IMR-90 (cell line): ENCODE results near the gene PRSS8. TPM values are rescaled to one million over a fixed set of nuclear protein-coding genes. Genes with fewer than 3 reads are reported as not detected.

Experiments used
- ATAC-seq: fragments of 200-7000 bp; cut with Tn5 transposase; 2 replicates; pipeline ENCODE4 v1.9.1; 2020; ENCODE audit warnings: low read depth, mild to moderate bottlenecking, moderate library complexity
- BruUV-seq: library from RNA; stranded (reverse); fragments of 400-500 nt; replicated peaks from 2 replicates; lab custom pipeline; 2021; lab: Mats Ljungman, UMichigan
- CTCF ChIA-PET: fragments of 300-600 bp; formaldehyde crosslinking; extraction: SDS; loops from one replicate; lab custom pipeline; 2021; ENCODE audit warnings: antibody characterized with exemption; lab: Yijun Ruan, JAX
- POLR2A ChIA-PET: fragments of 300-600 bp; sonication (Branson Sonifier 250); formaldehyde crosslinking; loops from one replicate; lab custom pipeline; 2022; ENCODE audit warnings: antibody characterized with exemption; ENCODE audit not compliant: unreplicated experiment; lab: Charles Lee
- DNase-seq: peaks from one replicate; pipeline ENCODE4 v3.0.0; 2013
- H2AFZ ChIP-seq: replicated peaks from 2 replicates; pipeline ENCODE3; 2013; ENCODE audit warnings: low read length, mild to moderate bottlenecking; ENCODE audit not compliant: poor library complexity
- H2AK5ac ChIP-seq: 2 replicates; pipeline ENCODE4 v1.6.1; 2013; ENCODE audit warnings: low read depth, low read length, inconsistent platforms
- H2AK9ac ChIP-seq: replicated peaks from 2 replicates; pipeline ENCODE3; 2013; ENCODE audit warnings: mild to moderate bottlenecking, low read depth, low read length, moderate library complexity; ENCODE audit not compliant: poor library complexity
- H2BK120ac ChIP-seq: 2 replicates; pipeline ENCODE4 v1.6.1; 2013; ENCODE audit warnings: low read depth, low read length, inconsistent platforms
- H2BK15ac ChIP-seq: 3 replicates; pipeline ENCODE4 v1.6.1; 2013; ENCODE audit warnings: low read depth, low read length, inconsistent platforms
- H2BK20ac ChIP-seq: 2 replicates; pipeline ENCODE4 v1.6.1; 2013; ENCODE audit warnings: low read depth, mild to moderate bottlenecking, inconsistent platforms, low read length, moderate library complexity
- H2BK5ac ChIP-seq: 2 replicates; pipeline ENCODE4 v1.6.1; 2013; ENCODE audit warnings: mild to moderate bottlenecking, low read depth, low read length, inconsistent platforms; ENCODE audit not compliant: poor library complexity, severe bottlenecking
- H3K14ac ChIP-seq: replicated peaks from 2 replicates; pipeline ENCODE4 v1.6.1; 2013; ENCODE audit warnings: low read depth, low read length, inconsistent platforms
- H3K18ac ChIP-seq: 2 replicates; pipeline ENCODE4 v1.6.1; 2013; ENCODE audit warnings: low read depth, low read length, control low read depth
- H3K23ac ChIP-seq: 2 replicates; pipeline ENCODE4 v1.6.1; 2013; ENCODE audit warnings: low read depth, low read length, inconsistent platforms
- H3K27ac ChIP-seq: 2 replicates; pipeline ENCODE4 v1.5.1; 2013; ENCODE audit warnings: mild to moderate bottlenecking, control low read depth, low read length; ENCODE audit not compliant: insufficient read depth
- H3K27me3 ChIP-seq: 2 replicates; pipeline ENCODE4 v1.6.1; 2013; ENCODE audit warnings: low read length; ENCODE audit not compliant: control insufficient read depth, insufficient read depth
- H3K36me3 ChIP-seq: 2 replicates; pipeline ENCODE4 v1.6.1; 2013; ENCODE audit warnings: low read length, mixed read lengths; ENCODE audit not compliant: control insufficient read depth, insufficient read depth
- H3K4ac ChIP-seq: 2 replicates; pipeline ENCODE4 v1.6.1; 2013; ENCODE audit warnings: low read depth, low read length, inconsistent platforms
- H3K4me1 ChIP-seq: 2 replicates; pipeline ENCODE4 v1.6.1; 2013; ENCODE audit warnings: low read length, mixed read lengths; ENCODE audit not compliant: control insufficient read depth, insufficient read depth
- H3K4me2 ChIP-seq: 2 replicates; pipeline ENCODE4 v1.6.1; 2013; ENCODE audit warnings: low read depth, mild to moderate bottlenecking, control low read depth, low read length, moderate library complexity
- H3K4me3 ChIP-seq: 2 replicates; pipeline ENCODE4 v1.5.1; 2013; ENCODE audit warnings: low read depth, mild to moderate bottlenecking, control low read depth, low read length, moderate library complexity; ENCODE audit not compliant: insufficient read depth
- H3K56ac ChIP-seq: 2 replicates; pipeline ENCODE4 v1.6.1; 2013; ENCODE audit warnings: low read length, inconsistent platforms; ENCODE audit not compliant: insufficient read depth; ENCODE audit errors: extremely low read depth
- H3K79me1 ChIP-seq, 2 experiments: 2 replicates each; pipeline ENCODE4 v1.6.1; 2013; ENCODE audit warnings: low read length in 2 of 2, inconsistent platforms in 1 of 2, low read depth in 1 of 2
- H3K9ac ChIP-seq: 2 replicates; pipeline ENCODE4 v1.6.1; 2013; ENCODE audit warnings: low read depth, low read length, control low read depth
- H3K9me1 ChIP-seq: 2 replicates; pipeline ENCODE4 v1.6.1; 2013; ENCODE audit warnings: low read length, inconsistent platforms; ENCODE audit not compliant: insufficient read depth
- H3K9me3 ChIP-seq: 2 replicates; pipeline ENCODE4 v1.6.1; 2013; ENCODE audit warnings: low read length; ENCODE audit not compliant: control insufficient read depth, insufficient read depth
- H4K20me1 ChIP-seq: 2 replicates; pipeline ENCODE4 v1.6.1; 2013; ENCODE audit warnings: low read length, inconsistent platforms; ENCODE audit not compliant: insufficient read depth
- H4K5ac ChIP-seq: 2 replicates; pipeline ENCODE4 v1.6.1; 2013; ENCODE audit warnings: mild to moderate bottlenecking, low read depth, low read length, control low read depth
- H4K8ac ChIP-seq, 2 experiments: 2 replicates each; pipeline ENCODE4 v1.6.1; 2013; ENCODE audit warnings: low read depth in 2 of 2, low read length in 2 of 2, control low read depth in 1 of 2, inconsistent platforms in 1 of 2
- H4K91ac ChIP-seq: 2 replicates; pipeline ENCODE4 v1.6.1; 2013; ENCODE audit warnings: low read depth, low read length, inconsistent platforms; ENCODE audit not compliant: insufficient read depth
- BHLHE40 ChIP-seq: fragments of 150-350 bp; IDR thresholded peaks from 2 replicates; pipeline ENCODE4 v1.6.1; 2016; ENCODE audit warnings: mild to moderate bottlenecking, low read depth, low read length
- CHD1 ChIP-seq: IDR thresholded peaks from 2 replicates; pipeline ENCODE4 v1.6.1; 2012; ENCODE audit warnings: low read depth, low read length, improper control_type of control experiment
- ELK1 ChIP-seq: fragments of 150-350 bp; IDR thresholded peaks from 2 replicates; pipeline ENCODE4 v1.6.1; 2016; ENCODE audit warnings: low read depth, mild to moderate bottlenecking, low read length, moderate library complexity, borderline replicate concordance
- FOS ChIP-seq: fragments of 150-350 bp; IDR thresholded peaks from 2 replicates; pipeline ENCODE4 v1.6.1; 2016; ENCODE audit warnings: low read depth, low read length
- MAFK ChIP-seq: IDR thresholded peaks from 2 replicates; pipeline ENCODE4 v1.6.1; 2012; ENCODE audit warnings: low read depth, low read length, improper control_type of control experiment
- MAZ ChIP-seq: IDR thresholded peaks from 2 replicates; pipeline ENCODE4 v1.6.1; 2012; ENCODE audit warnings: low read depth, mild to moderate bottlenecking, low read length, improper control_type of control experiment, moderate library complexity, borderline replicate concordance
- MXI1 ChIP-seq: IDR thresholded peaks from 2 replicates; pipeline ENCODE4 v1.6.1; 2012; ENCODE audit warnings: low read depth, mild to moderate bottlenecking, low read length, moderate library complexity, borderline replicate concordance
- NFE2L2 ChIP-seq: fragments of 150-350 bp; IDR thresholded peaks from 2 replicates; pipeline ENCODE4 v1.6.1; 2016; ENCODE audit warnings: low read depth, mild to moderate bottlenecking, low read length
- POLR2A ChIP-seq: IDR thresholded peaks from 2 replicates; pipeline ENCODE4 v1.6.1; 2012; ENCODE audit warnings: mild to moderate bottlenecking, low read depth, low read length
- RAD21 ChIP-seq: IDR thresholded peaks from 2 replicates; pipeline ENCODE4 v1.6.1; 2012; ENCODE audit warnings: low read length, improper control_type of control experiment
- RCOR1 ChIP-seq: IDR thresholded peaks from 2 replicates; pipeline ENCODE4 v1.6.1; 2012; ENCODE audit warnings: mild to moderate bottlenecking, low read length, improper control_type of control experiment; ENCODE audit not compliant: insufficient replicate concordance
- RFX5 ChIP-seq: IDR thresholded peaks from 2 replicates; pipeline ENCODE4 v1.8.0; 2012; ENCODE audit warnings: low read depth, mild to moderate bottlenecking, low read length, moderate library complexity
- WGBS, 2 experiments: methylation state at CpG; one replicate each; pipeline versions ENCODE4 v1.1.5 to v1.1.7; 2013; ENCODE audit warnings: missing lambda C conversion rate in 2 of 2; ENCODE audit not compliant: insufficient read length in 1 of 2; ENCODE audit errors: extremely low coverage in 2 of 2; 5-methylcytosine and 5-hydroxymethylcytosine counted together
- dilution Hi-C: fragments of 300-500 bp; cut with HindIII; formaldehyde crosslinking; loops from one replicate; pipeline ENCODE4 v1.14.3; 2018; ENCODE audit warnings: low sequenced_read_pairs; ENCODE audit not compliant: unreplicated experiment
- in situ Hi-C: fragments of 300-500 bp; cut with MboI; formaldehyde crosslinking; loops from 3 replicates; pipeline ENCODE4 v1.14.3; 2019; ENCODE audit warnings: low sequenced_read_pairs, inconsistent platforms, mixed read lengths
- intact Hi-C: fragments of 100-400 bp; cut with micrococcal nuclease; formaldehyde crosslinking; loops from 2 replicates; pipeline ENCODE4 v1.10.0; 2022
- polyA plus RNA-seq, 3 experiments: library from polyadenylated mRNA; depleted of rRNA; stranded (reverse); fragments of >200 nt; gene quantifications; 2 replicates each; pipeline ENCODE4 v1.2.3, GENCODE V29; 2012; ENCODE audit warnings: low replicate concordance in 1 of 3
- total RNA-seq: library from RNA; depleted of rRNA; stranded (reverse); fragments of >200 nt; gene quantifications from 2 replicates; pipeline ENCODE4 v1.2.3, GENCODE V29; 2012
- TF ChIP-seq, protein P1 (sequence below): conservative IDR thresholded peaks from 2 replicates; pipeline ENCODE4 v1.5.1; 2012; ENCODE audit warnings: mild to moderate bottlenecking, low read depth, low read length, improper control_type of control experiment

The PRSS8 gene
- total and polyA plus RNA-seq, 2 of the 4 experiments (the other 2 are of a cell fraction): not detected

DNA sequence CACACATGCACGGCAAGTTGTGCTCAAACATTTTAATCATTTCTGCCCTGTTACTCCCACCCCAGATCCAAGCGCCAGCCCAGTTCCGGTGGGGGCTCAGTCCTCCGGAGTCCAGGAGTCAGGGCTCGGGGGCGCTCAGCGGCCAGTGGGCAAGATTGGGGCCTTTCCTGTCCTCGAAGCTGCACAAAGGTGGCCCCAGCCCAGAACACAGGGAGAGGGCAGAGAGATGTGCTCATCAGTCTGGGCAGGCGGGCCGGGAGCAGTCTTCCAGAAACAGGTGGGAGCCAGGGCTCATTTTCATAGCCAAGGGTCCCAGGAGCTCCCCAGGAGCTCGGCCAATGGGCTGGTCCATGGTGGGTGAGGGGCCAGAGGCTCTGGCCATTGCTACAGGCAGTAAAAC is 4.1 kb downstream of the PRSS8 start:
- Histone ChIP-seq H2AK9ac (no peak overlapping the region), H3K23ac (no peak overlapping the region), H4K91ac (no peak overlapping the region), H3K4me3 (no peak overlapping the region), H3K56ac (no peak overlapping the region), H2BK5ac (no peak overlapping the region), H3K14ac (no peak overlapping the region), H3K9me1 (peaks cover 3% of the 10 kb centered on the region), H2BK20ac (no peak overlapping the region), H3K27ac (no peak overlapping the region), H2AK5ac (no peak overlapping the region), H3K4me1 (0 out of 2 replicates have a peak, but pooled peaks cover 3% of the 10 kb centered on the region), H2BK15ac (no peak overlapping the region), H3K36me3 (peaks cover 36% of the 10 kb centered on the region), H3K79me1 (no peaks in the 10 kb centered on the region), H3K4ac (no peak overlapping the region), H3K4me2 (no peak overlapping the region), H4K20me1 (no peaks in the 10 kb centered on the region), H2BK120ac (no peak overlapping the region), H3K9me3 (no peaks in the 10 kb centered on the region), H3K27me3 (no peaks in the 10 kb centered on the region; the same call in 1 of the 2 replicates), H2AFZ (no peak overlapping the region), H4K8ac (no peak overlapping the region), H4K5ac (no peak overlapping the region), H3K9ac (no peak overlapping the region), H3K18ac (no peak overlapping the region)
- CTCF ChIA-PET: interaction anchor here (0.6 kb wide), 1 partner anchor 11 kb away, joined by 3 read pairs; no protein-coding TSS in a partner anchor
- dilution Hi-C loops (no loop called here), intact Hi-C loops (no loop called here), in situ Hi-C loops (no loop called here)
- DNase-seq (no peak), ATAC-seq (no peak)
- POLR2A ChIA-PET: no interaction called here
- WGBS, 2 experiments: 91% methylated on average over 4 of the region's 11 CpGs; no CpG with 5 or more reads in 1 of the 2 experiments
- no peak for TF ChIP-seq BHLHE40
- TF ChIP-seq POLR2A: no peak
- TF ChIP-seq MXI1: no peak
- TF ChIP-seq CHD1: no peak
- TF ChIP-seq, protein P1, sequence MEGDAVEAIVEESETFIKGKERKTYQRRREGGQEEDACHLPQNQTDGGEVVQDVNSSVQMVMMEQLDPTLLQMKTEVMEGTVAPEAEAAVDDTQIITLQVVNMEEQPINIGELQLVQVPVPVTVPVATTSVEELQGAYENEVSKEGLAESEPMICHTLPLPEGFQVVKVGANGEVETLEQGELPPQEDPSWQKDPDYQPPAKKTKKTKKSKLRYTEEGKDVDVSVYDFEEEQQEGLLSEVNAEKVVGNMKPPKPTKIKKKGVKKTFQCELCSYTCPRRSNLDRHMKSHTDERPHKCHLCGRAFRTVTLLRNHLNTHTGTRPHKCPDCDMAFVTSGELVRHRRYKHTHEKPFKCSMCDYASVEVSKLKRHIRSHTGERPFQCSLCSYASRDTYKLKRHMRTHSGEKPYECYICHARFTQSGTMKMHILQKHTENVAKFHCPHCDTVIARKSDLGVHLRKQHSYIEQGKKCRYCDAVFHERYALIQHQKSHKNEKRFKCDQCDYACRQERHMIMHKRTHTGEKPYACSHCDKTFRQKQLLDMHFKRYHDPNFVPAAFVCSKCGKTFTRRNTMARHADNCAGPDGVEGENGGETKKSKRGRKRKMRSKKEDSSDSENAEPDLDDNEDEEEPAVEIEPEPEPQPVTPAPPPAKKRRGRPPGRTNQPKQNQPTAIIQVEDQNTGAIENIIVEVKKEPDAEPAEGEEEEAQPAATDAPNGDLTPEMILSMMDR: no peak
- TF ChIP-seq NFE2L2: no peak
- TF ChIP-seq ELK1: no peak
- no peak for TF ChIP-seq RAD21
- TF ChIP-seq MAFK: no peak
- TF ChIP-seq RCOR1: no peak
- TF ChIP-seq FOS: no peak
- TF ChIP-seq RFX5: no peak
- TF ChIP-seq MAZ: no peak
- BruUV-seq: no TSS peak
